Glutamatergic neuron (in vitro differentiated cells): Measurements from ENCODE around the gene HYOU1. TPM values are rescaled to one million over a fixed set of nuclear protein-coding genes. Genes with fewer than 3 reads are reported as not detected.

Experiments
- DNase-seq: peaks from one replicate; pipeline ENCODE4 v3.0.0; 2022
- H3K27ac Mint-ChIP-seq: one replicate; pipeline ENCODE4 v1.8.0; 2020; ENCODE audit warnings: mild to moderate bottlenecking, mixed read lengths, inconsistent platforms; ENCODE audit not compliant: unreplicated experiment
- H3K27me3 Mint-ChIP-seq: one replicate; pipeline ENCODE4 v1.8.0; 2020; ENCODE audit warnings: mild to moderate bottlenecking, moderate library complexity, mixed read lengths, inconsistent platforms; ENCODE audit not compliant: unreplicated experiment
- H3K36me3 Mint-ChIP-seq: one replicate; pipeline ENCODE4 v1.8.0; 2020; ENCODE audit warnings: mild to moderate bottlenecking, mixed read lengths, inconsistent platforms; ENCODE audit not compliant: unreplicated experiment
- H3K4me1 Mint-ChIP-seq: one replicate; pipeline ENCODE4 v1.8.0; 2020; ENCODE audit warnings: mild to moderate bottlenecking, low read depth, mixed read lengths, inconsistent platforms; ENCODE audit not compliant: unreplicated experiment
- H3K4me3 Mint-ChIP-seq: one replicate; pipeline ENCODE4 v1.8.0; 2020; ENCODE audit warnings: mild to moderate bottlenecking, mixed read lengths, inconsistent platforms; ENCODE audit not compliant: unreplicated experiment
- H3K9me3 Mint-ChIP-seq: one replicate; pipeline ENCODE4 v1.8.0; 2020; ENCODE audit warnings: mild to moderate bottlenecking, moderate library complexity, mixed read lengths, inconsistent platforms; ENCODE audit not compliant: unreplicated experiment
- CTCF ChIP-seq: fragments of 200-600 bp; sonication (generic); IDR thresholded peaks from one replicate; pipeline ENCODE4 v1.5.0; 2021; ENCODE audit not compliant: partially characterized antibody, unreplicated experiment
- total RNA-seq: library from RNA; stranded (reverse); fragmentation: NEBNext Ultra II Directional; extraction: Animal tissue kit (Norgen Biotek cat#: 25700); gene quantifications from one replicate; pipeline ENCODE4 v1.2.1, GENCODE V29; 2021; ENCODE audit not compliant: unreplicated experiment

HYOU1 gene
- total RNA-seq, 1 donor from 2014 or later, result 193 TPM

GRCh38 chr11:119016216-119017009, 40.6 kb downstream of the HYOU1 start:
- no peak overlapping the region for H3K4me3 Mint-ChIP-seq
- H3K4me1 Mint-ChIP-seq, result peaks cover 9% of the 10 kb centered on the region
- TF ChIP-seq CTCF, result no peak
- no peak overlapping the region for H3K27ac Mint-ChIP-seq
- H3K9me3 Mint-ChIP-seq, result peaks cover 10% of the 10 kb centered on the region
- peaks cover 4% of the 10 kb centered on the region for H3K36me3 Mint-ChIP-seq
- peaks cover 6% of the 10 kb centered on the region for H3K27me3 Mint-ChIP-seq
- DNase-seq, result no peak

- peaks cover 10% of the 10 kb centered on the region for H3K9me3 Mint-ChIP-seq
- DNase-seq, result no peak
- no peak overlapping the region for H3K27ac Mint-ChIP-seq
- peaks cover 4% of the 10 kb centered on the region for H3K36me3 Mint-ChIP-seq
- H3K4me1 Mint-ChIP-seq, result peaks cover 9% of the 10 kb centered on the region
- peak overlapping the region; percentile 18 for H3K4me3 Mint-ChIP-seq
- TF ChIP-seq CTCF, result no peak
- H3K27me3 Mint-ChIP-seq, result peaks cover 6% of the 10 kb centered on the region
These were observed 41.9 kb downstream of the HYOU1 start for GRCh38 chr11:119015054-119015611.

GRCh38 chr11:119014209-119014924, 42.6 kb downstream of the HYOU1 start:
- Mint-ChIP-seq H3K27ac (no peak overlapping the region), H3K36me3 (peaks cover 4% of the 10 kb centered on the region), H3K27me3 (peaks cover 6% of the 10 kb centered on the region), H3K9me3 (peaks cover 10% of the 10 kb centered on the region), H3K4me1 (peaks cover 4% of the 10 kb centered on the region), H3K4me3 (no peak overlapping the region)
- no peak for DNase-seq
- no peak for TF ChIP-seq CTCF

- Mint-ChIP-seq H3K36me3 (peaks cover 4% of the 10 kb centered on the region), H3K4me3 (no peak overlapping the region), H3K4me1 (peaks cover 4% of the 10 kb centered on the region), H3K27ac (no peak overlapping the region), H3K9me3 (peaks cover 4% of the 10 kb centered on the region), H3K27me3 (peaks cover 4% of the 10 kb centered on the region)
- TF ChIP-seq CTCF, result no peak
- DNase-seq, result no peak
These were observed 44.3 kb downstream of the HYOU1 start for GRCh38 chr11:119012629-119013170.
